Limb (tissue), 2 donors: ENCODE data around the gene UCK2.

ENCODE experiments used
- DNase-seq, 2 donors: peaks; one replicate each; pipeline ENCODE4 v3.0.0-alpha.2; 2016; ENCODE audit errors: extremely low spot score in 2 of 2

Gene UCK2

GRCh38 chr1:165855010-165855838, 27.8 kb downstream of the UCK2 start:
- DNase-seq = no peak

- no peak for DNase-seq
Measured at GRCh38 chr1:165856021-165856420, 28.6 kb downstream of the UCK2 start.

GRCh38 chr1:165856606-165857005, 29.2 kb downstream of the UCK2 start:
- no peak for DNase-seq

- no peak for DNase-seq
Measured at GRCh38 chr1:165857046-165857801, 29.8 kb downstream of the UCK2 start.

- no peak for DNase-seq
Measured at GRCh38 chr1:165858364-165858823, 31.0 kb downstream of the UCK2 start.

- DNase-seq = no peak
Measured at GRCh38 chr1:165858967-165859845, 31.8 kb downstream of the UCK2 start.

- no peak for DNase-seq
Measured at GRCh38 chr1:165860065-165860464, 32.7 kb downstream of the UCK2 start.

- no peak for DNase-seq
Measured at GRCh38 chr1:165861911-165862310, 34.5 kb downstream of the UCK2 start.

GRCh38 chr1:165862448-165862847, 35.0 kb downstream of the UCK2 start:
- no peak for DNase-seq

- DNase-seq = no peak
Measured at GRCh38 chr1:165863346-165863745, 35.9 kb downstream of the UCK2 start.

GRCh38 chr1:165865633-165866340, 38.4 kb downstream of the UCK2 start:
- no peak for DNase-seq

- DNase-seq = no peak
Measured at GRCh38 chr1:165869343-165869742, 41.9 kb downstream of the UCK2 start.

- DNase-seq = no peak
Measured at GRCh38 chr1:165871311-165872067, 44.1 kb downstream of the UCK2 start.

GRCh38 chr1:165873481-165873880, 46.1 kb downstream of the UCK2 start:
- DNase-seq = no peak

GRCh38 chr1:165874643-165875042, 47.2 kb downstream of the UCK2 start:
- no peak for DNase-seq

GRCh38 chr1:165875171-165875570, 47.8 kb downstream of the UCK2 start:
- DNase-seq = no peak

- DNase-seq = no peak
Measured at GRCh38 chr1:165875604-165876003, 48.2 kb downstream of the UCK2 start.

- DNase-seq = no peak
Measured at GRCh38 chr1:165876121-165876520, 48.7 kb downstream of the UCK2 start.

- DNase-seq = no peak
Measured at GRCh38 chr1:165877411-165877810, 50.0 kb downstream of the UCK2 start.

GRCh38 chr1:165877940-165878556, 50.6 kb downstream of the UCK2 start:
- no peak for DNase-seq
